ENCODE results near the gene DLGAP1. TPM values are rescaled to one million over a fixed set of nuclear protein-coding genes. Genes with fewer than 3 reads are reported as not detected.

DLGAP1 gene
- total RNA-seq, 1 donor from 2014 or later, result 2.0 TPM

GRCh38 chr18:4142876-4143275, 312.2 kb downstream of the DLGAP1 start:
- Histone ChIP-seq H3K4me3 (no peak overlapping the region), H3K27ac (no peak overlapping the region), H3K9me3 (no peaks in the 10 kb centered on the region), H3K36me3 (no peaks in the 10 kb centered on the region), H3K4me1 (no peaks in the 10 kb centered on the region), H3K27me3 (no peaks in the 10 kb centered on the region)
- no peak for DNase-seq (ENCODE audit: low spot score in 2 of 2)
- intact Hi-C loops (cut with DNase I), result no loop called here
- TF ChIP-seq, protein P1, sequence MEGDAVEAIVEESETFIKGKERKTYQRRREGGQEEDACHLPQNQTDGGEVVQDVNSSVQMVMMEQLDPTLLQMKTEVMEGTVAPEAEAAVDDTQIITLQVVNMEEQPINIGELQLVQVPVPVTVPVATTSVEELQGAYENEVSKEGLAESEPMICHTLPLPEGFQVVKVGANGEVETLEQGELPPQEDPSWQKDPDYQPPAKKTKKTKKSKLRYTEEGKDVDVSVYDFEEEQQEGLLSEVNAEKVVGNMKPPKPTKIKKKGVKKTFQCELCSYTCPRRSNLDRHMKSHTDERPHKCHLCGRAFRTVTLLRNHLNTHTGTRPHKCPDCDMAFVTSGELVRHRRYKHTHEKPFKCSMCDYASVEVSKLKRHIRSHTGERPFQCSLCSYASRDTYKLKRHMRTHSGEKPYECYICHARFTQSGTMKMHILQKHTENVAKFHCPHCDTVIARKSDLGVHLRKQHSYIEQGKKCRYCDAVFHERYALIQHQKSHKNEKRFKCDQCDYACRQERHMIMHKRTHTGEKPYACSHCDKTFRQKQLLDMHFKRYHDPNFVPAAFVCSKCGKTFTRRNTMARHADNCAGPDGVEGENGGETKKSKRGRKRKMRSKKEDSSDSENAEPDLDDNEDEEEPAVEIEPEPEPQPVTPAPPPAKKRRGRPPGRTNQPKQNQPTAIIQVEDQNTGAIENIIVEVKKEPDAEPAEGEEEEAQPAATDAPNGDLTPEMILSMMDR (IDR thresholded peaks at IDR 0.05), result no peak

DNA sequence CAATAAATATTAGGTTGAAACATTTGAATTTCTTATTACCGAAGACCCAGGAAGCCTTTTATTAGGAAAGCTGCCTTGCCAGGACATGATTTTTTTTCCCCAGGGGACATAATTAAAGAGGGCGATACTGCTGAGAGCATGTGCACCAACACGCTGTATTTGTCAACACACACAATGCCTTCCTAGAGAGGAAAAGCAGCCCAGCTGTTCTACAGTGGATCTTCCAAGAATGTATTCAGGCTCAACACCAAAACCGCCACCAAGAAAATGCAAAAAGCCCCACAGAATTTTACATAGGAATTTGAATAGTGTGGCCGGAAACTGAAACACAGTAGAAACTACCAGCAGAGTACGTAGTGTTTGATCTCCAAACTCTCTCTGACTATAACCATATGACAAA, 320.4 kb downstream of the DLGAP1 start:
- Histone ChIP-seq H3K27ac (no peak overlapping the region), H3K4me3 (no peak overlapping the region), H3K9me3 (no peaks in the 10 kb centered on the region), H3K36me3 (no peaks in the 10 kb centered on the region), H3K27me3 (no peaks in the 10 kb centered on the region), H3K4me1 (no peaks in the 10 kb centered on the region)
- DNase-seq (ENCODE audit: low spot score in 2 of 2), result no peak
- intact Hi-C loops (cut with DNase I), result no loop called here
- TF ChIP-seq, protein P1 (IDR thresholded peaks at IDR 0.05), result no peak

DNA sequence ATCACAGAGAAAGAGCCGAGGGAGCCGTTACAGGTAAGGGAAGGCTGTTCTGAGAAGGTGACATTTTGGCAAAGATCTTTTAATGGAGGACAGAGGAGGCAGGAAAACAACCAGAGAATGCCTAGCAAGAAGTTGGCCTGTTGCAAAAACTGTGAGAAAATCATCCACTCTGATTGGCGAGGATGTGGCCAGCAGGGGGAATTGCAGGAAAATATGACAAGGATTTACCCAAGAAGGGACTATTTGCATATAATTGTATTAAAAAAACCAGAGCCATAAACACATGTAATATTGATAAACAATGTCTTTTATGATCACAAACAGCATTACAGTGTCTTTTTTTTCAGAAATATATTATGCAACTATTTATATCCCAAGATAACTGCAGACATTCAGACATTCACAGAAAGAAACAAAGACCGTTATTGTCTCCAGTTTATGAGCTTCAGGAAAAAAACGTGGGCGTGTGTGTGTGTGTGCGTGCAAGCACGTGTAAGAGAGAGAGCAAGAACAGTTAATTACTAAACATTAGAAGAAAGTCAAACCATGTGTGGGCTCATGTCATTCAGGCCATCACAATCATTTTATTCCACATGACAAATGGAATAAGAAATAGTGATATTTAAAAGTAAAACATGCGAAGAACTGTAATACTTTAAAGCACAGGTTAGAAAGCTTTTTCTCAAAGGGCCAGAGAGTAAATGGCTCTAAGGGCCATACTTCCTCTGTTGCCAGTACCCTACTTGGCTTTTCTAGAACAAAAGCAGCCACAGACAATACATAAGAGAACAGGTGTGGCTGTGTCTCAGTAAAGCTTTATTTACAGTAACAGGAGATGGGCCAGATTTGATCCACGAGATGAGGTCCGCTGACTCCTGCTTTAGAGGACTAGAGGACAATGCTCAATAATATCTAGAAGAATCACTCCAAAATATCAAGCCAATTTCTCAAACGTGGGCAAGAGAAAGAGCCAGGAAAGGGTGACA, 324.1 kb downstream of the DLGAP1 start:
- TF ChIP-seq, protein P1 (IDR thresholded peaks at IDR 0.05), result no peak
- no peaks in the 10 kb centered on the region for H3K9me3 ChIP-seq
- no peaks in the 10 kb centered on the region for H3K36me3 ChIP-seq
- intact Hi-C loops (cut with DNase I), result no loop called here
- H3K27ac ChIP-seq, result no peak overlapping the region
- no peaks in the 10 kb centered on the region for H3K4me1 ChIP-seq
- no peak overlapping the region for H3K4me3 ChIP-seq
- no peaks in the 10 kb centered on the region for H3K27me3 ChIP-seq
- no peak for DNase-seq (ENCODE audit: low spot score in 2 of 2)

DNA sequence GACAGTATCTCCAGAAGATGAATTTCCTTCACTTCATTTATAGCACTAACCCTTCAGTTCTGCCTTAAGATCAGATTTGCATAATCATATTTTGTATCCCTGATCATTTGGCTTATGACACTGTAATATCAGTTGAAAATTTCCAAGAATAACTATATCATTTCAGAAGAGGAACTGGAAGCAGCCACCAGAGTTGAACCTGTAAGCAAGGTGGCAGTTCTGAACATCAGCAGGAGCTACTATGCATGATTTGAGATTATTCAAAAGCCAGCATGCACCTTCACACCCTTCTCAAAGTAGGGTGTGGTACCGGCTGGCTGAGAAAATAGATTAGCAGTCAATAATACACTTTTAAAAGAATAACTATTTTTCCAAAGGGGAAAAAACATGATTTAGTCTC, 328.2 kb downstream of the DLGAP1 start:
- no peak overlapping the region for H3K4me3 ChIP-seq
- no peak for DNase-seq (ENCODE audit: low spot score in 2 of 2)
- TF ChIP-seq, protein P1 (IDR thresholded peaks at IDR 0.05), result no peak
- H3K9me3 ChIP-seq, result no peaks in the 10 kb centered on the region
- intact Hi-C loops (cut with DNase I), result no loop called here
- H3K27ac ChIP-seq, result no peak overlapping the region
- no peaks in the 10 kb centered on the region for H3K4me1 ChIP-seq
- H3K36me3 ChIP-seq, result no peaks in the 10 kb centered on the region
- H3K27me3 ChIP-seq, result no peaks in the 10 kb centered on the region

DNA sequence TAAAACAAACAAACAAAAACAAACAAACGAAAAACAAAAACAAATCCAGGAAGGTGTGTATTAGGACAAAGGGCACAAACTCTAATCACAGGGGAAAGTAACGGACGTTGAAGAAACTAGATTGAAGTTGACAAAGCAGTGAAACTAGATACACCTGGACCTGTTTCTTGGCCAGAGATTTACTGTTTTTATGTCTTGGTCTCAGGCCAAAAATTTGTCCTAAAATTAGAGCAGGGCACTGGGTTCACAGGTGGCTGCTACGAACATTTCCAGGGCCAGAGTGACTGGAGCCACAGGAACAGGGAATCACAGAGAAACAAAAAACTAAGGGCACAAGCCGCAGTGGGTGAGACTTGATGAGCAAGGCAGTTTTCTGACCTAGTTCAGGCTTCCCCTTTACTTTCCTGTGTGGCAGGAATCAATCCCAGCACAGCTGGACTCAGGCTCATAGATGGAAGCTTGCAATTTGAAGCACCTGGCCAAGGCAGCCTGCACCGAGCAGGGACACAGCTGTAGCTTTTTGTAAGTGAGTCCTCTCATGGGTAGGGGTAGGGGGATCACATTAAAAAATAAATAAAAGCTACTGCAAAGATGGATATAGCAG, 329.4 kb downstream of the DLGAP1 start:
- no peaks in the 10 kb centered on the region for H3K27me3 ChIP-seq
- H3K9me3 ChIP-seq, result no peaks in the 10 kb centered on the region
- no peak for DNase-seq (ENCODE audit: low spot score in 2 of 2)
- H3K4me1 ChIP-seq, result no peaks in the 10 kb centered on the region
- H3K27ac ChIP-seq, result peak overlapping the region in 1 of 2 donors; percentile 5
- H3K4me3 ChIP-seq, result no peak overlapping the region
- H3K36me3 ChIP-seq, result no peaks in the 10 kb centered on the region
- intact Hi-C loops (cut with DNase I), result no loop called here
- TF ChIP-seq, protein P1 (IDR thresholded peaks at IDR 0.05), result no peak

Data from ascending aorta (tissue), 2 donors.